ENCODE results near the gene ANKRD49. TPM values are rescaled to one million over a fixed set of nuclear protein-coding genes. Genes with fewer than 3 reads are reported as not detected.

Gene ANKRD49
- total and polyA plus RNA-seq, 2 of the 8 experiments (the other 6 are each of a cell fraction or from before 2014, with no cell fraction given) = 7.4 to 12.2 TPM

DNA sequence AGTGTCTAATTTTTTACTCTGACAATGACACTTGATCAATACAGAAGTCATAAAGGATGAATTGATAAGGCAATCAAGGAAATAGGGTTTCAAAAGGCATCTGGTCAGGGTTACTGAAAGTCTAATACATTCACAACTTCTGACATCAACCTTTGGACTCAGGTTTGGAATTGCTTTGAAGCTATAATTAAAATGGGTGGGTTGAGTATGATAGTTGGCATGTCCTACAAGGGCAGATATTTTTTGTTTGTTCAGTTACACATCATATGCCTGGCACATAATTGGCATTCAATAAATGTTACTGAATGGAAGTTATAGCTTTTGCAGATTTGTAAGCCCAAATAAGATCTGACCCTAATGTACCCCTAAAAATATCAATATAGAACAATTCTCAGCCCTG is 42.6 kb downstream of the ANKRD49 start (continued):
- TF ChIP-seq, protein P1, sequence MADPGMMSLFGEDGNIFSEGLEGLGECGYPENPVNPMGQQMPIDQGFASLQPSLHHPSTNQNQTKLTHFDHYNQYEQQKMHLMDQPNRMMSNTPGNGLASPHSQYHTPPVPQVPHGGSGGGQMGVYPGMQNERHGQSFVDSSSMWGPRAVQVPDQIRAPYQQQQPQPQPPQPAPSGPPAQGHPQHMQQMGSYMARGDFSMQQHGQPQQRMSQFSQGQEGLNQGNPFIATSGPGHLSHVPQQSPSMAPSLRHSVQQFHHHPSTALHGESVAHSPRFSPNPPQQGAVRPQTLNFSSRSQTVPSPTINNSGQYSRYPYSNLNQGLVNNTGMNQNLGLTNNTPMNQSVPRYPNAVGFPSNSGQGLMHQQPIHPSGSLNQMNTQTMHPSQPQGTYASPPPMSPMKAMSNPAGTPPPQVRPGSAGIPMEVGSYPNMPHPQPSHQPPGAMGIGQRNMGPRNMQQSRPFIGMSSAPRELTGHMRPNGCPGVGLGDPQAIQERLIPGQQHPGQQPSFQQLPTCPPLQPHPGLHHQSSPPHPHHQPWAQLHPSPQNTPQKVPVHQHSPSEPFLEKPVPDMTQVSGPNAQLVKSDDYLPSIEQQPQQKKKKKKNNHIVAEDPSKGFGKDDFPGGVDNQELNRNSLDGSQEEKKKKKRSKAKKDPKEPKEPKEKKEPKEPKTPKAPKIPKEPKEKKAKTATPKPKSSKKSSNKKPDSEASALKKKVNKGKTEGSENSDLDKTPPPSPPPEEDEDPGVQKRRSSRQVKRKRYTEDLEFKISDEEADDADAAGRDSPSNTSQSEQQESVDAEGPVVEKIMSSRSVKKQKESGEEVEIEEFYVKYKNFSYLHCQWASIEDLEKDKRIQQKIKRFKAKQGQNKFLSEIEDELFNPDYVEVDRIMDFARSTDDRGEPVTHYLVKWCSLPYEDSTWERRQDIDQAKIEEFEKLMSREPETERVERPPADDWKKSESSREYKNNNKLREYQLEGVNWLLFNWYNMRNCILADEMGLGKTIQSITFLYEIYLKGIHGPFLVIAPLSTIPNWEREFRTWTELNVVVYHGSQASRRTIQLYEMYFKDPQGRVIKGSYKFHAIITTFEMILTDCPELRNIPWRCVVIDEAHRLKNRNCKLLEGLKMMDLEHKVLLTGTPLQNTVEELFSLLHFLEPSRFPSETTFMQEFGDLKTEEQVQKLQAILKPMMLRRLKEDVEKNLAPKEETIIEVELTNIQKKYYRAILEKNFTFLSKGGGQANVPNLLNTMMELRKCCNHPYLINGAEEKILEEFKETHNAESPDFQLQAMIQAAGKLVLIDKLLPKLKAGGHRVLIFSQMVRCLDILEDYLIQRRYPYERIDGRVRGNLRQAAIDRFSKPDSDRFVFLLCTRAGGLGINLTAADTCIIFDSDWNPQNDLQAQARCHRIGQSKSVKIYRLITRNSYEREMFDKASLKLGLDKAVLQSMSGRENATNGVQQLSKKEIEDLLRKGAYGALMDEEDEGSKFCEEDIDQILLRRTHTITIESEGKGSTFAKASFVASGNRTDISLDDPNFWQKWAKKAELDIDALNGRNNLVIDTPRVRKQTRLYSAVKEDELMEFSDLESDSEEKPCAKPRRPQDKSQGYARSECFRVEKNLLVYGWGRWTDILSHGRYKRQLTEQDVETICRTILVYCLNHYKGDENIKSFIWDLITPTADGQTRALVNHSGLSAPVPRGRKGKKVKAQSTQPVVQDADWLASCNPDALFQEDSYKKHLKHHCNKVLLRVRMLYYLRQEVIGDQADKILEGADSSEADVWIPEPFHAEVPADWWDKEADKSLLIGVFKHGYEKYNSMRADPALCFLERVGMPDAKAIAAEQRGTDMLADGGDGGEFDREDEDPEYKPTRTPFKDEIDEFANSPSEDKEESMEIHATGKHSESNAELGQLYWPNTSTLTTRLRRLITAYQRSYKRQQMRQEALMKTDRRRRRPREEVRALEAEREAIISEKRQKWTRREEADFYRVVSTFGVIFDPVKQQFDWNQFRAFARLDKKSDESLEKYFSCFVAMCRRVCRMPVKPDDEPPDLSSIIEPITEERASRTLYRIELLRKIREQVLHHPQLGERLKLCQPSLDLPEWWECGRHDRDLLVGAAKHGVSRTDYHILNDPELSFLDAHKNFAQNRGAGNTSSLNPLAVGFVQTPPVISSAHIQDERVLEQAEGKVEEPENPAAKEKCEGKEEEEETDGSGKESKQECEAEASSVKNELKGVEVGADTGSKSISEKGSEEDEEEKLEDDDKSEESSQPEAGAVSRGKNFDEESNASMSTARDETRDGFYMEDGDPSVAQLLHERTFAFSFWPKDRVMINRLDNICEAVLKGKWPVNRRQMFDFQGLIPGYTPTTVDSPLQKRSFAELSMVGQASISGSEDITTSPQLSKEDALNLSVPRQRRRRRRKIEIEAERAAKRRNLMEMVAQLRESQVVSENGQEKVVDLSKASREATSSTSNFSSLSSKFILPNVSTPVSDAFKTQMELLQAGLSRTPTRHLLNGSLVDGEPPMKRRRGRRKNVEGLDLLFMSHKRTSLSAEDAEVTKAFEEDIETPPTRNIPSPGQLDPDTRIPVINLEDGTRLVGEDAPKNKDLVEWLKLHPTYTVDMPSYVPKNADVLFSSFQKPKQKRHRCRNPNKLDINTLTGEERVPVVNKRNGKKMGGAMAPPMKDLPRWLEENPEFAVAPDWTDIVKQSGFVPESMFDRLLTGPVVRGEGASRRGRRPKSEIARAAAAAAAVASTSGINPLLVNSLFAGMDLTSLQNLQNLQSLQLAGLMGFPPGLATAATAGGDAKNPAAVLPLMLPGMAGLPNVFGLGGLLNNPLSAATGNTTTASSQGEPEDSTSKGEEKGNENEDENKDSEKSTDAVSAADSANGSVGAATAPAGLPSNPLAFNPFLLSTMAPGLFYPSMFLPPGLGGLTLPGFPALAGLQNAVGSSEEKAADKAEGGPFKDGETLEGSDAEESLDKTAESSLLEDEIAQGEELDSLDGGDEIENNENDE (IDR thresholded peaks at IDR 0.05; ENCODE audit: insufficient replicate concordance, low read length) = no peak
- TF ChIP-seq ZNF274 (IDR thresholded peaks at IDR 0.05; ENCODE audit: borderline replicate concordance, extremely low read depth, low read length) (no peak), TAF7 (optimal IDR thresholded peaks at IDR 0.05; ENCODE audit: borderline replicate concordance, low read depth, low read length) (no peak), RFX5 (IDR thresholded peaks at IDR 0.05; ENCODE audit: borderline replicate concordance, low read depth, low read length) (no peak), KDM1A (IDR thresholded peaks at IDR 0.05; ENCODE audit: borderline replicate concordance, low read length) (no peak), HDAC6 (IDR thresholded peaks at IDR 0.05; ENCODE audit: low read depth, low read length) (no peak)
- TF ChIP-seq, protein P2, sequence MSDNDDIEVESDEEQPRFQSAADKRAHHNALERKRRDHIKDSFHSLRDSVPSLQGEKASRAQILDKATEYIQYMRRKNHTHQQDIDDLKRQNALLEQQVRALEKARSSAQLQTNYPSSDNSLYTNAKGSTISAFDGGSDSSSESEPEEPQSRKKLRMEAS (IDR thresholded peaks at IDR 0.05) = no peak

Measured in H1 (cell line).